MCF 10A (cell line): ENCODE data around the gene TCEAL2. TPM values are rescaled to one million over a fixed set of nuclear protein-coding genes. Genes with fewer than 3 reads are reported as not detected.
"Not testable (repeated sequence)": the region's sequence is repeated elsewhere in the genome, so short reads cannot be mapped to it uniquely, and the experiment has no call there.

Source experiments
- BruUV-seq: library from RNA; stranded (reverse); fragments of 400-500 nt; replicated peaks from 2 replicates; lab custom pipeline; 2021; lab: Mats Ljungman, UMichigan
- CTCF ChIA-PET: fragments of 300-600 bp; sonication (Branson Sonifier 250); formaldehyde crosslinking; extraction: SDS; loops from one replicate; lab custom pipeline; 2021; ENCODE audit warnings: antibody characterized with exemption, inconsistent platforms; lab: Yijun Ruan, JAX
- POLR2A ChIA-PET: fragments of 300-600, 350-650 bp; sonication (Branson Sonifier 250); formaldehyde crosslinking; extraction: SDS; loops from one replicate; lab custom pipeline; 2020; ENCODE audit warnings: antibody characterized with exemption, inconsistent platforms; lab: Yijun Ruan, JAX
- DNase-seq: peaks from one replicate; pipeline ENCODE4 v3.0.0-alpha.2; 2018; ENCODE audit not compliant: unreplicated experiment
- H3K27ac Mint-ChIP-seq: one replicate; pipeline ENCODE4 v1.8.0; 2022; ENCODE audit warnings: mild to moderate bottlenecking, low read depth, mixed read lengths; ENCODE audit not compliant: unreplicated experiment
- H3K27me3 Mint-ChIP-seq: one replicate; pipeline ENCODE4 v1.8.0; 2022; ENCODE audit warnings: mixed read lengths; ENCODE audit not compliant: insufficient read depth, unreplicated experiment
- H3K36me3 Mint-ChIP-seq: one replicate; pipeline ENCODE4 v1.8.0; 2022; ENCODE audit warnings: mild to moderate bottlenecking, moderate library complexity, mixed read lengths; ENCODE audit not compliant: insufficient read depth, unreplicated experiment
- H3K4me1 Mint-ChIP-seq: one replicate; pipeline ENCODE4 v1.8.0; 2022; ENCODE audit warnings: mixed read lengths; ENCODE audit not compliant: insufficient read depth, unreplicated experiment
- H3K4me3 Mint-ChIP-seq: one replicate; pipeline ENCODE4 v1.8.0; 2022; ENCODE audit warnings: mild to moderate bottlenecking, moderate library complexity, mixed read lengths; ENCODE audit not compliant: unreplicated experiment
- H3K9me3 Mint-ChIP-seq: one replicate; pipeline ENCODE4 v1.8.0; 2022; ENCODE audit warnings: mixed read lengths; ENCODE audit not compliant: unreplicated experiment
- intact Hi-C: fragments of 100-400 bp; cut with micrococcal nuclease; formaldehyde crosslinking; loops from 2 replicates; pipeline ENCODE4 v1.14.1; 2022
- total RNA-seq: library from RNA; stranded (reverse); gene quantifications from 2 replicates; pipeline ENCODE4 v1.2.3, GENCODE V29; 2022
- TF ChIP-seq, protein P1 (sequence below): fragments of 200-600 bp; IDR thresholded peaks from one replicate; pipeline ENCODE4 v1.8.0; 2022; ENCODE audit warnings: antibody characterized with exemption, mild to moderate bottlenecking; ENCODE audit not compliant: unreplicated experiment

The TCEAL2 gene
- total RNA-seq, 1 experiment from 2014 or later, result not detected

DNA sequence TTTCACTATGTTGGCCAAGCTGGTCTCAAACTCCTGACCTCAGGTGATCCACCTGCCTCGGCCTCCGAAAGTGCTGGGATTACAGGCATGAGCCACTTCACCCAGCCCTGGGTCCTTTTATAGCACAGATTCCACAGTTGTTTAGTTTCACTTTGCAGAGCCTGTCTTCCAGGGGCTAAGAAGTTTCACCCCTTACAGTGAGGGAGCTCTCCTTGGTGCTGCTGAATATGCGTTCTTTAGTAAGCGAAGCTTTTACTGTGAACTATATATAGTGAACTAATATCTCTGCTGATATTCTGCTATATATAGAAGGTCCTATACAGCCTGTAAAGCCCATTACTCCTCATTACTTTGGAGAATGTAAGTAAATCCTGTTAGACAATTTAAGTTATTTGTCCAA, 12.6 kb downstream of the TCEAL2 start:
- Mint-ChIP-seq H3K4me1 (no peaks in the 10 kb centered on the region), H3K27me3 (peaks cover 78% of the 10 kb centered on the region), H3K27ac (no peak overlapping the region), H3K9me3 (no peaks in the 10 kb centered on the region), H3K36me3 (no peaks in the 10 kb centered on the region), H3K4me3 (no peak overlapping the region)
- ChIA-PET POLR2A (interaction anchor here (0.6 kb wide), 1 partner anchor 13 kb away, joined by 4 read pairs; no protein-coding TSS in a partner anchor), CTCF (interaction anchor here (0.7 kb wide), 1 partner anchor 15 kb away, joined by 3 read pairs; no protein-coding TSS in a partner anchor)
- TF ChIP-seq, protein P1, sequence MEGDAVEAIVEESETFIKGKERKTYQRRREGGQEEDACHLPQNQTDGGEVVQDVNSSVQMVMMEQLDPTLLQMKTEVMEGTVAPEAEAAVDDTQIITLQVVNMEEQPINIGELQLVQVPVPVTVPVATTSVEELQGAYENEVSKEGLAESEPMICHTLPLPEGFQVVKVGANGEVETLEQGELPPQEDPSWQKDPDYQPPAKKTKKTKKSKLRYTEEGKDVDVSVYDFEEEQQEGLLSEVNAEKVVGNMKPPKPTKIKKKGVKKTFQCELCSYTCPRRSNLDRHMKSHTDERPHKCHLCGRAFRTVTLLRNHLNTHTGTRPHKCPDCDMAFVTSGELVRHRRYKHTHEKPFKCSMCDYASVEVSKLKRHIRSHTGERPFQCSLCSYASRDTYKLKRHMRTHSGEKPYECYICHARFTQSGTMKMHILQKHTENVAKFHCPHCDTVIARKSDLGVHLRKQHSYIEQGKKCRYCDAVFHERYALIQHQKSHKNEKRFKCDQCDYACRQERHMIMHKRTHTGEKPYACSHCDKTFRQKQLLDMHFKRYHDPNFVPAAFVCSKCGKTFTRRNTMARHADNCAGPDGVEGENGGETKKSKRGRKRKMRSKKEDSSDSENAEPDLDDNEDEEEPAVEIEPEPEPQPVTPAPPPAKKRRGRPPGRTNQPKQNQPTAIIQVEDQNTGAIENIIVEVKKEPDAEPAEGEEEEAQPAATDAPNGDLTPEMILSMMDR, result no peak
- intact Hi-C loops, result no loop called here
- BruUV-seq, result no TSS peak
- DNase-seq, result peak; percentile 5

DNA sequence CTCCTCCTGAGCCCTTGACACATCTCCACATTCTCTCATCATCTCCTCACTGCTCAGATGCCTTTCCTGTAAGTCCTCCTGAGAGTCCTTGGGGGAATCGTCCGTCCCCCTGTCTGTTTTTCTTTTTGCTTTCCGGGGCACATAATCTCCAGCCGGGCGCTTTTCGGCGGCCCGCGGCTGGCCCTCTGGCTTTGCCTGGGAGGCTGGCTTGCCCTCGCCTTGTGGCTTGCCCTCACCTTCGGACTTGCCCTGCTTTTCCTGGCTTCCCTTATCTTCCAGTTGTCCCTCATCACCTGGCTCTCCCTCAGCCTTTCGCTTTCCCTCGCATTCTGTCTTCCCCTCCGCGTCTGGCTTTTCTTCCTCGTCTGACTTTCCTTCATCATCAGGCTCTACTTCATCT, 15.4 kb downstream of the TCEAL2 start:
- H3K27me3 Mint-ChIP-seq, result peaks cover 74% of the 10 kb centered on the region
- BruUV-seq, H3K27ac Mint-ChIP-seq, H3K9me3 Mint-ChIP-seq, H3K4me3 Mint-ChIP-seq, DNase-seq, H3K4me1 Mint-ChIP-seq, H3K36me3 Mint-ChIP-seq, intact Hi-C loops, POLR2A ChIA-PET, CTCF ChIA-PET: not testable (repeated sequence)

DNA sequence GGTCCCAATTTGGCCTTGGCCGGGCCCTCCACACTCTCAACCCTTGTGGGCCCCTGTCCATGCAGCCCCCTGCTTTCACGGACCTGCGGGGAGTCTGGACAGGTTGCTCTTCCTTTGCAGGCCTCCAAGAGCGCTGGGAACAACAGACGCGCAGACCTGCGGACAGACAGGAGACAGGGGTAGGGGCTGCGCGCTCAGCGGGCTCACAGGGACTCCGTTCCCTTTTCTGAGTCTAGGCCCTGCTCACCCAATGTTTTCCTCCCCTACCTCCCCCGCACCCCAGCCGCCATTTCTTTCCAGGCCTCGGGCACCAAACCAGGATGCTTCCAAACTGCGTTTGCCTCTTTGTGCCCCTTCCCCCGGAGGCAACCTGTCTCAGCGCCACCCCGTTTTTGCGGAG, 16.2 kb downstream of the TCEAL2 start:
- POLR2A ChIA-PET, H3K9me3 Mint-ChIP-seq, H3K4me1 Mint-ChIP-seq, H3K36me3 Mint-ChIP-seq, BruUV-seq, CTCF ChIA-PET, H3K4me3 Mint-ChIP-seq, H3K27ac Mint-ChIP-seq, intact Hi-C loops, DNase-seq: not testable (repeated sequence)
- H3K27me3 Mint-ChIP-seq, result peaks cover 67% of the 10 kb centered on the region

DNA sequence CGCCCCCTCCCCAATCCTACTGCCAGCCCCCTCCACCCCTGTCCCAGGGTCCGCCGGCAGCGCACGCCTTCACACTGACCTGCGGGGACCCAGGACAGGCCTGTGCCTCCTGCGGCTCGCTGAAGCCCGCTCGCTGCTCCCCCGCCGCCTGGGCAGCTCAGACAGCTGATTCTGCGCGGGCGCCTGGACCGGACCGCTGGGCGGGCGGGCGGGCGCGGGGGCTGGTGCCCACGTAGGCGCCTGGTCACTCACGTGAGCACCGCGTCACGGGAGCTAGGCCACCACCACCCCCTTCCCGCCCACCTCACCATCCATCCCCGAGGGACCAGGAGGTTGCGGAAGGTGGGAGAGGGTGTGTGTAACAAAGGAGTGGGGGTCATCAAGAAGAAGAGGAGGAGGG, 16.8 kb downstream of the TCEAL2 start, which contains the start of gene TCEAL6:
Gene TCEAL6, minus strand, starts transcription at position 208 of the 400 bp plus-strand sequence.
- H3K4me3 Mint-ChIP-seq, H3K9me3 Mint-ChIP-seq, H3K4me1 Mint-ChIP-seq, H3K36me3 Mint-ChIP-seq, intact Hi-C loops, POLR2A ChIA-PET, CTCF ChIA-PET, DNase-seq, BruUV-seq, H3K27ac Mint-ChIP-seq: not testable (repeated sequence)
- peaks cover 63% of the 10 kb centered on the region for H3K27me3 Mint-ChIP-seq

DNA sequence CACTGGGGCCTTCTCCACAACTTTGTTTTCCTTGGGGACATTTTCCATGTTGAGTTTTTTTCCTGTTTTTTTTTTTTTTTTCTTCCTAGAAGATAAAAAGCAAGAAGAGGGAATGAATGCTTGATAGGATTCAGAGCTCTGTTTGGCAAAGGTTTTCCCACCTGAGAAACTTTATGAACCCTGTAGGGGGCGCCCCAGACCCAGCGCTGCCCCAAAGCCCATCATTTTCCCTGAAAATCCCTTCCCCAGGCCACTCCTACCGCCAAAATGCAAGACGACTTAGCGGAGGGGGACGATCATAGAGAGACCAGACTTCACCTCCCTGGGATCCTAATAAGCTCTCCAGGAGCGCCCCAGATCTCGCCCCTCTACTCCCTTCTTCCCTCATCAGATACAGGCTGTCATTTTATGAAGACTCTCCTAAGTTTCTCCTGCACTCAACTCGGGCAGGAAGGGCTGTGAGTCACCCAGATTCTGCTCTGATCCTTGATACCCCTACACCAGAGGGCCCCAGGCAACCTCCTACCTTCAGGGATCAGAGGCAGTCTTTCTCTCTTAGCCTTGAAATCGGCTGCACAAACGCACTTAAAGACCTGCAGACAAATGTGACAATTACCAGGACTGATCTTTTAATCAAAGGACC, 28.9 kb downstream of the TCEAL2 start:
- POLR2A ChIA-PET, result no interaction called here
- intact Hi-C loops, result no loop called here
- H3K36me3 Mint-ChIP-seq, result peaks cover 5% of the 10 kb centered on the region

More for the DNA sequence above, 28.9 kb downstream of the TCEAL2 start:
- Mint-ChIP-seq H3K27ac (no peak overlapping the region), H3K4me3 (no peak overlapping the region), H3K9me3 (no peaks in the 10 kb centered on the region), H3K27me3 (peaks cover 65% of the 10 kb centered on the region), H3K4me1 (no peaks in the 10 kb centered on the region)
- no peak for DNase-seq
- CTCF ChIA-PET, result interaction anchor here (1.0 kb wide), 1 partner anchor 10 kb away, joined by 3 read pairs; no protein-coding TSS in a partner anchor
- no TSS peak for BruUV-seq
- TF ChIP-seq, protein P1, result no peak
